GM19455 (cell line): Measurements from ENCODE around the gene RGS3.

ENCODE experiments used
- ATAC-seq: cut with Tn5 transposase; IDR thresholded peaks from one replicate; pipeline ENCODE4 v1.9.1; 2021; ENCODE audit not compliant: unreplicated experiment

RGS3 gene

DNA sequence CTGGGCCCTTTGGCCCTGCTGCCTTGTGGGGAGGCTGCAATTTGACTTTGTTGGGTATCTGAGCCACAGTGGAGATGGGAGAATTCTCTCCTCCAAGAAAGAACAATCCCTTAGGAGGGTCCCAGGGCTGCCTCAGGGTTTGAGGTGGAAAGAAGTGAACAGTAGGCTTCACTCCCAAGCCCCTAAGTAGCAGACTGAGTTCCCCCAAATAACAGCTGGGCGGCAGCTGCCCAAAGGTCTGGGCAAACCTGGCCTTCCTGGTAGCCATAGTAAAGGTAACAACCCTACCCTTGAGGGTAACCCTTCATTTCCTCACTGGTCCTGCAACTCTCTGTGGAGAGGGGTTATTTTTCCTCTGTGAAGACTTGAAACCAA lies 746 bp downstream of the RGS3 start:
- no peak for ATAC-seq

DNA sequence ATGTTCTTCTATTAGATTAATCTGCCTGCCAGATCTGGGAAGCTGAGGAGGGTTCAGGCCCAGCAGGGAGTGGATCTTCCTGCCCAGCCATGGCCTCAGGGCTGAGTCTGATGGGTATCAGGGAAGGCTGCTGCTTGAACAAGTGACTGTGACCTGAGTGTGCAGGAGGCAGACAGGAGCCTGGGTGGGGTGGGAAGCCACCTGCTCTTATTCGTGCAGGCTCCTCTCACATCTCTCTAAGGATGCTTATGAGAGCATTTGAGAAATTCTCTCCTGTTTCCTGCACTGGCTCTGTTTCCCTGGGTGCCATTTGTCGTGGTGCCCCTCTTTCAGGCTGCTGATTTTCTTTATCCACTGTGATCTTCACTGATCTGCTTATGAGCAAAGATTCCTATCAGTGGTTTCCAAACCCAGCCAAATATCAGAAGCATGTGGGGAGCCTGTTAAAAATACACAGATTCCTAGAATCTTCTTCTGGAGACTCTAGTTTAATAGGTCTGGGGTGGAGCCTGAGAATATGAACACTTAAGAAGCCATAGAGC lies 2.1 kb downstream of the RGS3 start:
- ATAC-seq: no peak

DNA sequence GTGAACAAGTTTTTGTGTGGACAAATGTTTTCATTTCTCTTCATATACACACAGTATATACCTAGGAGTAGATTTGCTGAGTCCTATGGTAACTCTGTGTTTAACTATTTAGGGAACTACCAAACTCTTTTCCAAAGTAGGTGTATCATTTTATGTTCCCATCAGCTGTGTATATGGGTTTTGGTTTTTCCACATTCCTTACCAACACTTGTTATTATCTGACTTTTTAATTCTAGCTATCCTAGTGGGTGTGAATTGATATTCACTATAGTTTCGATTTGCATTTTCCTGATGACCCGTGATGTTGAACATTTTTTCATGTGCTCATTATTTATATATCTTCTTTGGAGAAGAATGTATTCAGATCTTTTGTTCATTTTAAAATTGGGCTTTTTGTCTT lies 3.7 kb downstream of the RGS3 start:
- no peak for ATAC-seq

- ATAC-seq: no peak
These were observed 5.4 kb downstream of the RGS3 start for GRCh38 chr9:113468716-113469448.

GRCh38 chr9:113471143-113471542 lies 7.6 kb downstream of the RGS3 start:
- no peak for ATAC-seq

- no peak for ATAC-seq
These were observed 8.0 kb downstream of the RGS3 start for GRCh38 chr9:113471566-113471965.

GRCh38 chr9:113472199-113472598 lies 8.7 kb downstream of the RGS3 start:
- ATAC-seq: no peak

- no peak for ATAC-seq
These were observed 11.0 kb downstream of the RGS3 start for GRCh38 chr9:113474360-113475028.

DNA sequence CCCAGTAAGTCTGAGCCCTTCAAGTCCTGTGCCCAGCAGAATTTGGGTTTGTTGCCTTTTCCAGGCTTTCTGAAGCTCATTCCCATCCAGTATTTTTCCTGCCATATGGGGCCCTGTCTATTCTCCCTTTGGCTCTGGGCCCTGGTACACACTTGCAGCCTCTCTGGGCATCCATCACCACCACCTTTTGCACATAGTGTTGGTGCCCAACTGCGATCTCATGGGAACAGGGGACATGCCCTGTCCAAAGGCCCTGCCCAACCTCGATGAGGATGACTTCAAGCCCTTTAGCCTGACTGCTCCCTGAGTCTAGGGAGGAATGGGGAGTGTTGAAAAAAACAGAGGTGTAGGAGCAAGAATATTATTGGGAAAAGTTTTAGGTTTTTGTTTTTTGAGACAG lies 11.5 kb downstream of the RGS3 start:
- no peak for ATAC-seq

- ATAC-seq: no peak
These were observed 12.5 kb downstream of the RGS3 start for GRCh38 chr9:113475992-113476391.

DNA sequence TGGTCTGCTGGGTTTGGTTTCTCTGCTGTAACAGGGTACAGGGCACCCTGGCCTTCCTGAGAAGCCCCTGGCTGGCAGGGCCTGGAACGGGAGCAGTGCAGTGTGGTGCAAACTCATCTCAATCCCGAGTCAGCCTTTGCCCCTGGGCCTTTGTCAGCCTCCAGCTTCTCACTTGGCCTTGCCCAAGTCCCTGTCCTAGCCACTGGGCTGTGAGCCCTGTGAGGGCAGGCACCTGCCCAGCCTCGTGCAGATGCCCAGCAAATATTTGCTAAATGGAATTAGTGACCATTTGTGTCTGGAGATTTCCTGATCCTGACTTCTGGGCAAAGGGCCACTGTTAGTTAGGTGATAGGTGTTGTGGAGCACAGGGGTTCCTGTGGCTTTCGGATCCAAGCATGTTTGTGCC lies 13.0 kb downstream of the RGS3 start:
- ATAC-seq: no peak

DNA sequence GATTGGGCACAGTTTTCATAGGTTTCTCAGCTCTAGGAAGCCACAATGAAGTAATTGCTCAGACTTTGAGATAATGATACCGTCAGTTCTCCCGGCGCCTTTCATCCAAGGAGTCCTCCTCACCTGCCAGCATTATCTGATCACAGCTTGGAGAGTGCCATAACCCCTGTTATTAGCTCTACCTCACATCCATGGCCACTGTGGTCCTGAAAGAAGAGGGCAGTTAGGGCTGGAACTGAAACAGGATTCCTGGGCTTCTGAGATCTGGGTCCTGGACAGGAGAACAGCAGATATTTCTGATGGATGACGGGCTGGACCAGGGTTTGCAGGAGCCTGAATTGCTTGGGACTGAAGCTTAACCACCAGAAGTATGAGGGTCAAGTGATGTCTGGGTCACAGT lies 13.5 kb downstream of the RGS3 start:
- ATAC-seq: no peak

- no peak for ATAC-seq
These were observed 14.1 kb downstream of the RGS3 start for GRCh38 chr9:113477661-113478060.

DNA sequence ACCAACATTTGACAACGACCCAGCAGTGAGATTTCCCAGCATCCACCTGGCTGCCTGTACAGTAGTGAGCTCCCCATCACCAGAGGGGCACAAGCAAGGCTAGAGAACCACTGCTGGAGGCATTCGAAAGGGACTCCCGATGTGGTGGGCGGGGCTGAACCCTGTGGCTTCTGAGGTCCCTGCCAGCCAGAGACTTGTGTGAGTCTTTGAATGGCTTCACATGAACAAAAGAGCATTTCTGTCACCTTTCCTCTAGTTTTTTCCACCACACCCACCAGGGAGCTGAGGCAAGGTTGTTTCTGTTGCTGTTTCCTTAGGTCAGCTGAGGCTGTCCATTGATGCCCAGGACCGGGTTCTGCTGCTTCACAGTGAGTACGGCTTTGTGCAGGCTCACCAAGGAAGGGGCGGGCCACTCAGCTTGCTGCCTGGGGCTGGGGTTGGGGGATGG lies 15.7 kb downstream of the RGS3 start:
- ATAC-seq: no peak

- ATAC-seq: no peak
These were observed 17.1 kb downstream of the RGS3 start for GRCh38 chr9:113480612-113481011.

- no peak for ATAC-seq
These were observed 17.8 kb downstream of the RGS3 start for GRCh38 chr9:113481176-113481787.

- ATAC-seq: no peak
These were observed 18.8 kb downstream of the RGS3 start for GRCh38 chr9:113482341-113482740.

DNA sequence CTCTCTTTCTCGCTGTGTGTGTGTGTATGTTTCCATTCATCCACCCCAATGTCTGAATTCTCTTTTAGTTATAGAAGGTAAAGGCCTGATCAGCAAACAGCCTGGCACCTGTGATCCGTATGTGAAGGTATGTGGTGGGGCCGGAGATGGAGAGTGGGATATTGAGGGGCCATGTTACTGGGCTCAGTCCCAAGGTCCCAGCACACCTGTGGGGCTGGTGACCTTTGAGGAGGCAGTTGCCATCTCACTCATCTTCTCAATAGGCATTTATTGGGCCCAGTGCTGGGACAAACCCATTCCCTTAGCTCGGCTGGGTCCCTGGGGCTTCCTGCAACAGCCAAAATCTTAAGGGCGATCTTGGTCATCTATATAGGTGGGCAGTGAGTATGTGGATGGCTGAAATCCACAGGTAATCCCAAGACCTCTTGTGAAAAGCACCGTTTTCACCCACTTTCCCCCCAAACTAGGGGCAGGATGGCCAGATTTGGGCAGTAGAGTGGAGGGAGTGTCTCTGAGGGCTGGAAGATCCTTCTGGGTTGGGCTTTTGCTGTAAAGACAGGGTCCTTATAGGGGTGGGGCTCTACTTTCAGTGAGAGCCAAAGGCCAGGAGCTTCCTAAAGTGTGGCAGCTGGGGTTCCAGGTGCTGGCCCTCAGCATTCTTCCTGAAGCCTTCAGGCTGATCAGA lies 19.6 kb downstream of the RGS3 start:
- no peak for ATAC-seq

DNA sequence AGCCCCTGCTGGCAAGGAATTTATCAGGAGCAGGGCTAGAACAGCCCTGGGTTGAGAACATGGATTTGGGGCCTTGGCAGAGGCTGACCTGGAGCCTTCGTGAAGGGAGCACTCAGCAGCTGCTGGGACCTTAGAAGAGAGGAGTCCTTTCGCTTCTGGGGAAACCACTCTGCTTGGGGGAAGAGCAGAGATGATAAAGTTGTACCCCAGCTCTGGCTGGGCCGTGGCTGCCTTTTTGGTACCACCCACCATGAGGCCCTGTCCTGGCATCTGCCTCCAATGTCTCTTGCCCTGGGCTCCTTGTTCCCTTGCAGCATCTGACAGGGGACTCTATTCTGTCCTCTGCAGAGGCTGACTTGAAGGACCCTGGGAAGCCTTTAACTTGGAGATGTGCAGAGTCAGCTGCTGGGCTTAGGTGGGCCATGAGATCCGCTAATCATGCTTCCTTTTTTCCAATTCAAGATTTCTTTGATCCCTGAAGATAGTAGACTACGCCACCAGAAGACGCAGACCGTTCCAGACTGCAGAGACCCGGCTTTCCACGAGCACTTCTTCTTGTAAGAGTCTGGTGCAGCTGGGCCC lies 20.2 kb downstream of the RGS3 start:
- ATAC-seq: no peak

- ATAC-seq: no peak
These were observed 20.8 kb downstream of the RGS3 start for GRCh38 chr9:113484258-113484730.

- ATAC-seq: no peak
These were observed 22.2 kb downstream of the RGS3 start for GRCh38 chr9:113485761-113486115.
